GM23248 (cell line): ENCODE measurements around the gene TTC1. TPM values are rescaled to one million over a fixed set of nuclear protein-coding genes. Genes with fewer than 3 reads are reported as not detected.

ENCODE experiments used
- DNase-seq: peaks from one replicate; pipeline ENCODE4 v3.0.0-alpha.2; 2015
- H2AFZ ChIP-seq: fragments of 200-600 bp; sonication (generic); 2 replicates; pipeline ENCODE4 v1.6.1; 2016; ENCODE audit warnings: antibody characterized with exemption
- H3F3A ChIP-seq: fragments of 200-600 bp; sonication (generic); 2 replicates; pipeline ENCODE4 v1.6.1; 2016; ENCODE audit warnings: mild to moderate bottlenecking, antibody characterized with exemption, mixed run types; ENCODE audit not compliant: insufficient read depth
- H3K27ac ChIP-seq: fragments of 200-600 bp; sonication (generic); 2 replicates; pipeline ENCODE4 v1.5.1; 2016; ENCODE audit warnings: mild to moderate bottlenecking
- H3K27me3 ChIP-seq: fragments of 200-600 bp; sonication (generic); replicated peaks from 2 replicates; pipeline ENCODE4 v1.6.1; 2016; ENCODE audit warnings: mild to moderate bottlenecking; ENCODE audit not compliant: insufficient read depth
- H3K36me3 ChIP-seq: fragments of 200-600 bp; sonication (generic); 2 replicates; pipeline ENCODE4 v1.6.1; 2016; ENCODE audit warnings: low read depth, mild to moderate bottlenecking
- H3K4me1 ChIP-seq: fragments of 200-600 bp; sonication (generic); 2 replicates; pipeline ENCODE4 v1.6.1; 2016; ENCODE audit warnings: mild to moderate bottlenecking; ENCODE audit not compliant: insufficient read depth
- H3K4me2 ChIP-seq: fragments of 200-600 bp; sonication (generic); one replicate; pipeline ENCODE4 v1.6.1; 2016; ENCODE audit warnings: mild to moderate bottlenecking; ENCODE audit not compliant: unreplicated experiment
- H3K4me3 ChIP-seq: fragments of 200-600 bp; sonication (generic); 2 replicates; pipeline ENCODE4 v1.5.1; 2016; ENCODE audit warnings: mild to moderate bottlenecking
- H3K79me2 ChIP-seq: fragments of 200-600 bp; sonication (generic); 2 replicates; pipeline ENCODE4 v1.6.1; 2016; ENCODE audit warnings: mild to moderate bottlenecking; ENCODE audit not compliant: insufficient read depth
- H3K9ac ChIP-seq: fragments of 200-600 bp; sonication (generic); 2 replicates; pipeline ENCODE4 v1.6.1; 2016; ENCODE audit warnings: mild to moderate bottlenecking
- H3K9me2 ChIP-seq: fragments of 200-600 bp; sonication (generic); 2 replicates; pipeline ENCODE4 v1.6.1; 2016; ENCODE audit warnings: mixed run types, mild to moderate bottlenecking, moderate library complexity; ENCODE audit not compliant: insufficient read depth
- H3K9me3 ChIP-seq: fragments of 200-600 bp; sonication (generic); one replicate; pipeline ENCODE4 v1.6.1; 2017; ENCODE audit warnings: low read depth
- H4K20me1 ChIP-seq: fragments of 200-600 bp; sonication (generic); 2 replicates; pipeline ENCODE4 v1.6.0; 2016; ENCODE audit not compliant: insufficient read depth
- EZH2 ChIP-seq: fragments of 200-600 bp; sonication (generic); IDR thresholded peaks from 2 replicates; pipeline ENCODE4 v1.6.1; 2018; ENCODE audit warnings: antibody characterized with exemption, mild to moderate bottlenecking; ENCODE audit not compliant: insufficient read depth, poor library complexity, severe bottlenecking
- EZH2phosphoT487 ChIP-seq: fragments of 200-600 bp; sonication (generic); IDR thresholded peaks from 2 replicates; pipeline ENCODE4 v1.6.1; 2018; ENCODE audit warnings: antibody characterized with exemption, moderate library complexity, mild to moderate bottlenecking, low read depth; ENCODE audit not compliant: insufficient read depth
- WGBS, 2 experiments: methylation state at CpG; one replicate each; pipeline ENCODE4 v1.1.6; 2015 to 2017; ENCODE audit warnings: low lambda C conversion rate in 2 of 2, low coverage in 1 of 2; ENCODE audit errors: missing lambda C conversion rate in 2 of 2; 5-methylcytosine and 5-hydroxymethylcytosine counted together
- in situ Hi-C: fragments of 300-500 bp; cut with MboI; formaldehyde crosslinking; loops from 2 replicates; pipeline ENCODE4 v1.15.0; 2020
- polyA plus RNA-seq: library from polyadenylated mRNA; unstranded; fragments of >200 nt; fragmentation: Nextera tagmentation; extraction: Ambion mirVana; gene quantifications from 2 replicates; pipeline ENCODE4 v1.2.1, GENCODE V29; 2016
- total RNA-seq: library from RNA; depleted of rRNA; stranded (reverse); fragments of >200 nt; shearing (Covaris generic); gene quantifications from 2 replicates; pipeline ENCODE4 v1.2.3, GENCODE V29; 2014

TTC1 gene
- total and polyA plus RNA-seq, 2 experiments from 2014 or later, result 39.9 to 67.7 TPM

- H3K4me1 ChIP-seq, result no peaks in the 10 kb centered on the region
- no peak overlapping the region for H3K27ac ChIP-seq
- no peaks in the 10 kb centered on the region for H3K9me2 ChIP-seq
- H3K4me3 ChIP-seq, result no peak overlapping the region
- no peak for DNase-seq
- no peaks in the 10 kb centered on the region for H4K20me1 ChIP-seq
- H3K79me2 ChIP-seq, result peaks cover 17% of the 10 kb centered on the region; the same call in 1 of the 2 replicates
- WGBS, 2 experiments, result 14 to 23% methylated on average over 2 of the region's 2 CpGs
- no peak overlapping the region for H2AFZ ChIP-seq
- H3K4me2 ChIP-seq, result no peak overlapping the region
- 0 out of 2 replicates have a peak, but pooled peaks cover 5% of the 10 kb centered on the region for H3K36me3 ChIP-seq
- TF ChIP-seq EZH2phosphoT487, result no peak
- TF ChIP-seq EZH2, result no peak
- H3K9me3 ChIP-seq, result no peaks in the 10 kb centered on the region
- 0 out of 2 replicates have a peak, but pooled peaks cover 4% of the 10 kb centered on the region for H3F3A ChIP-seq
- H3K27me3 ChIP-seq, result no peaks in the 10 kb centered on the region
- no peak overlapping the region for H3K9ac ChIP-seq
- in situ Hi-C loops, result no loop called here
These were observed 10.1 kb downstream of the TTC1 start for GRCh38 chr5:160018945-160019625.

- H3K27me3 ChIP-seq, result no peaks in the 10 kb centered on the region
- H3K9ac ChIP-seq, result no peak overlapping the region
- DNase-seq, result no peak
- no peak overlapping the region for H3K27ac ChIP-seq
- TF ChIP-seq EZH2 (no peak), EZH2phosphoT487 (no peak)
- H3K4me2 ChIP-seq, result no peak overlapping the region
- H3K9me3 ChIP-seq, result no peaks in the 10 kb centered on the region
- H3K4me3 ChIP-seq, result no peak overlapping the region
- 0 out of 2 replicates have a peak, but pooled peaks cover 5% of the 10 kb centered on the region for H3K36me3 ChIP-seq
- no peak overlapping the region for H2AFZ ChIP-seq
- 0 out of 2 replicates have a peak, but pooled peaks cover 4% of the 10 kb centered on the region for H3F3A ChIP-seq
- H3K9me2 ChIP-seq, result no peaks in the 10 kb centered on the region
- in situ Hi-C loops, result no loop called here
- WGBS, 2 experiments, result 88% methylated on average over 7 of the region's 7 CpGs
- no peaks in the 10 kb centered on the region for H3K4me1 ChIP-seq
- no peaks in the 10 kb centered on the region for H4K20me1 ChIP-seq
- peaks cover 27% of the 10 kb centered on the region; the same call in 1 of the 2 replicates for H3K79me2 ChIP-seq
These were observed 11.4 kb downstream of the TTC1 start for GRCh38 chr5:160020266-160020770.

- Histone ChIP-seq H3K36me3 (0 out of 2 replicates have a peak, but pooled peaks cover 3% of the 10 kb centered on the region), H3K79me2 (peaks cover 30% of the 10 kb centered on the region; the same call in 1 of the 2 replicates), H4K20me1 (no peaks in the 10 kb centered on the region), H3K9me2 (no peaks in the 10 kb centered on the region), H3K4me2 (no peak overlapping the region), H3K4me3 (no peak overlapping the region), H3K27me3 (no peaks in the 10 kb centered on the region), H2AFZ (no peak overlapping the region), H3K27ac (no peak overlapping the region), H3K9ac (no peak overlapping the region), H3K4me1 (no peaks in the 10 kb centered on the region), H3F3A (0 out of 2 replicates have a peak, but pooled peaks cover 4% of the 10 kb centered on the region), H3K9me3 (no peaks in the 10 kb centered on the region)
- DNase-seq, result no peak
- 54 to 55% methylated on average over 4 of the region's 4 CpGs for WGBS, 2 experiments
- in situ Hi-C loops, result no loop called here
- no peak for TF ChIP-seq EZH2phosphoT487
- no peak for TF ChIP-seq EZH2
These were observed 12.0 kb downstream of the TTC1 start for GRCh38 chr5:160020964-160021363.

GRCh38 chr5:160021831-160022446 is 13.0 kb downstream of the TTC1 start:
- Histone ChIP-seq H3K27me3 (no peaks in the 10 kb centered on the region), H3K36me3 (no peaks in the 10 kb centered on the region), H2AFZ (no peak overlapping the region), H3K4me1 (no peaks in the 10 kb centered on the region), H3K79me2 (peaks cover 37% of the 10 kb centered on the region; the same call in 1 of the 2 replicates), H3K9ac (no peak overlapping the region), H3F3A (0 out of 2 replicates have a peak, but pooled peaks cover 4% of the 10 kb centered on the region), H3K9me2 (no peaks in the 10 kb centered on the region), H4K20me1 (no peaks in the 10 kb centered on the region), H3K27ac (no peak overlapping the region), H3K9me3 (no peaks in the 10 kb centered on the region), H3K4me2 (no peak overlapping the region), H3K4me3 (no peak overlapping the region)
- DNase-seq, result peak; percentile 72
- WGBS, 2 experiments, result 8 to 9% methylated on average over 3 of the region's 3 CpGs
- in situ Hi-C loops, result no loop called here
- TF ChIP-seq EZH2phosphoT487, result no peak
- TF ChIP-seq EZH2, result no peak
